NCI-H2196 (cell line): ENCODE results near the gene HOXA13.

Experiments
- DNase-seq: peaks from one replicate; lab custom pipeline; 2025; ENCODE audit not compliant: unreplicated experiment; lab: John Stamatoyannopoulos, UW

HOXA13 gene

DNA sequence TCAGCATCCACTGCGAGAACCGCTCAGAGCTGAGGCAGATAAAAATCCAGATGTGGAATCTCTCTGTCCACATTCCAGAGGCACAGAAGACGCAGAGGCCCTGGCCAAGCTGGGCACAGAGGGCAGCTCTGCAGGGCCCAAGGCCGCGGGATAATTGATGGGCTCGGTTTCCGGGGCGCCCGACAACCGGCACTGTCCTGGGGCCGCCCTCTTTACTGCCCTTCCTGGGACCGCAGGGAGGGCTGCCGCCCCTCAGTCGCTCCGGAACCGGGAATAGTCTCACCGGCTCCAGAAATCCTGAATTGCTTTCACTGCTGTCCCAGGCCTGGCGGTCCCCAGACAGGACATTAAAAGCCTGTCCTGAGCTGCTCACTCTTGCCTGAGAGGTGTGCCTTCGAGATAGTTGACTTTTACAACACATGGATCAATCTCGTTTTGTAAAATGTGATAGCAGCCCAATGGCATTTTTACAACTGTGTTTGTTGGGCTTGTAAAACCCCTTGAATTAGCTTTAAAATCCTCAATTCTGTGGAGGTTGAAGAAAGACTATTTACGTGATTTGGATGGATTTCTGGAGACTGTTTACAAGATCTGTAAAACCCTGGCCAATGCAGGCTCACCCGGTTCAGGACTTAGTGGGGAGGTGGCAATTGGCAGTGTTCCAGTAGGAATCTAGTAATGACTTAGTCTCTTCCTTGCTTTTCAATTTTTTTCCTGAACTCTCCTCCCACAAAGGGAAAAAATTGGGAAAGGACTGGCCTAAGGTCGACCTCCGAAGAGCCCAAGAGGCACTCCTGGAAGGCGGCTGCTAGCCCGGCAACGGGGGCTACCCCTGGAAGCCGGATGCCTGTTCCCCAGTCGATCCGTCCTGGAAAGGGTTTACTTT lies 50.9 kb downstream of the HOXA13 start:
- DNase-seq: no peak

- no peak for DNase-seq
Observed at GRCh38 chr7:27148031-27148755, 51.7 kb downstream of the HOXA13 start.

- no peak for DNase-seq
Observed at GRCh38 chr7:27147199-27148030, 52.5 kb downstream of the HOXA13 start, which contains the start of gene HOXA6. HOXA6 (minus strand) TSS chr7:27147774; CDS start chr7:27147749, 25 bp downstream.

- no peak for DNase-seq
Observed at GRCh38 chr7:27146491-27147198, 53.2 kb downstream of the HOXA13 start.

GRCh38 chr7:27145914-27146412 lies 53.9 kb downstream of the HOXA13 start:
- DNase-seq: no peak

DNA sequence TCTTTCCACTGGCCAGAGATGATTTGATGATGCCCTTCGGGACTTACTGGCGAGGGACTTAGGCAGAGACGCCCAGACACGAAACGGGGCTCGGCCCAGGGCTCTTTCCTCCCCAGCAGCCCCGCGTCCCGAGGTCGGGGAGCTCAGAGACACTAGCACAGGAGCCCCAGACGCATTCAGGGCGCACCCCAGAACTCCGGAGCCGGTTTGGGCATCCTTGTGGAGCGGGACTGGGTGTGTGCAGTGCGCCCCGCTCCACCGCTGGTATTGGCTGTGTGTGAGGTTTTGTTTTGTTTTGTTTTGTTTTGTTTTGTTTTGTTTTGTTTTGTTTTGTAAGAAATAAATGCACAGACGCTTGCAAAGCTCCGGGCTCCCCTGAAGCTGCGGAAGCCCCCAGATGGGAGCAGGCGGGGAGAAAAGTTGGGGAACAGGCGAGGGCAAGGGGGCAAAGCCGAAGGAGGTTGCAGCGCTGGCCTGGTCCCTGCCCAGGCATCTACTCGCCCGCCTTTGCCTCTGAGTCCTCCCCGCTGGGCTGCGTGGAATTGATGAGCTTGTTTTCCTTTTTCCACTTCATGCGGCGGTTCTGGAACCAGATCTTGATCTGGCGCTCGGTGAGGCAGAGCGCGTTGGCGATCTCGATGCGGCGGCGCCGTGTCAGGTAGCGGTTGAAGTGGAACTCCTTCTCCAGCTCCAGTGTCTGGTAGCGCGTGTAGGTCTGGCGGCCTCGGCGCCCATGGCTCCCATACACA lies 54.6 kb downstream of the HOXA13 start:
- DNase-seq: no peak

GRCh38 chr7:27144781-27145164 lies 55.1 kb downstream of the HOXA13 start:
- no peak for DNase-seq
